ENCODE measurements around the gene RNF19B. TPM values are rescaled to one million over a fixed set of nuclear protein-coding genes. Genes with fewer than 3 reads are reported as not detected.

The RNF19B gene
- total RNA-seq, 1 donor from 2014 or later, result 29.7 TPM

- Mint-ChIP-seq H3K4me1 (ENCODE audit: low read depth, unreplicated experiment) (peaks cover 4% of the 10 kb centered on the region), H3K27me3 (ENCODE audit: low read depth, unreplicated experiment) (peaks cover 71% of the 10 kb centered on the region), H3K4me3 (ENCODE audit: unreplicated experiment) (no peak overlapping the region), H3K36me3 (ENCODE audit: low read depth, unreplicated experiment) (peaks cover 5% of the 10 kb centered on the region), H3K27ac (ENCODE audit: unreplicated experiment) (no peak overlapping the region), H3K9me3 (ENCODE audit: unreplicated experiment) (peaks cover 2% of the 10 kb centered on the region)
- Histone ChIP-seq H3K27ac (ENCODE audit: low read depth, low read length) (no peak overlapping the region), H3K36me3 (ENCODE audit: insufficient read depth, low read length) (no peaks in the 10 kb centered on the region), H3K9ac (ENCODE audit: low read length) (no peak overlapping the region), H3K4me1 (ENCODE audit: insufficient read depth, low read length) (no peaks in the 10 kb centered on the region), H3K4me3 (ENCODE audit: insufficient read depth, low read depth, low read length) (no peak overlapping the region), H2AFZ (ENCODE audit: low read depth, low read length) (no peak overlapping the region), H3K79me2 (ENCODE audit: insufficient read depth, low read length) (no peaks in the 10 kb centered on the region), H4K20me1 (ENCODE audit: insufficient read depth, low read length) (no peaks in the 10 kb centered on the region), H3K9me3 (ENCODE audit: insufficient read depth, low read depth, low read length) (no peaks in the 10 kb centered on the region), H3K4me2 (ENCODE audit: low read length) (no peak overlapping the region), H3K27me3 (ENCODE audit: insufficient read depth, low read length) (peaks cover 42% of the 10 kb centered on the region)
- no peak for TF ChIP-seq EZH2 (IDR thresholded peaks at IDR 0.05; ENCODE audit: insufficient read depth, low read length)
- no peak for TF ChIP-seq CTCF (IDR thresholded peaks at IDR 0.05; ENCODE audit: insufficient read depth, low read depth, low read length)
- FAIRE-seq (no peak), DNase-seq (ENCODE audit: low read depth) (no peak)
Observed at GRCh38 chr1:32888677-32889420, 75.8 kb downstream of the RNF19B start.

- H3K4me3 Mint-ChIP-seq (ENCODE audit: unreplicated experiment), result no peak overlapping the region
Observed at GRCh38 chr1:32888134-32888533, 76.5 kb downstream of the RNF19B start.

More at GRCh38 chr1:32888134-32888533, 76.5 kb downstream of the RNF19B start:
- H3K4me2 ChIP-seq (ENCODE audit: low read length), result no peak overlapping the region
- no peak overlapping the region for H3K27ac Mint-ChIP-seq (ENCODE audit: unreplicated experiment)
- no peak overlapping the region for H3K27ac ChIP-seq (ENCODE audit: low read depth, low read length)
- H3K27me3 ChIP-seq (ENCODE audit: insufficient read depth, low read length), result peaks cover 42% of the 10 kb centered on the region
- H3K27me3 Mint-ChIP-seq (ENCODE audit: low read depth, unreplicated experiment), result peaks cover 71% of the 10 kb centered on the region
- no peak overlapping the region for H3K9ac ChIP-seq (ENCODE audit: low read length)
- H4K20me1 ChIP-seq (ENCODE audit: insufficient read depth, low read length), result no peaks in the 10 kb centered on the region
- H3K9me3 Mint-ChIP-seq (ENCODE audit: unreplicated experiment), result peaks cover 5% of the 10 kb centered on the region
- TF ChIP-seq CTCF (IDR thresholded peaks at IDR 0.05; ENCODE audit: insufficient read depth, low read depth, low read length) (no peak), EZH2 (IDR thresholded peaks at IDR 0.05; ENCODE audit: insufficient read depth, low read length) (no peak)
- H3K79me2 ChIP-seq (ENCODE audit: insufficient read depth, low read length), result no peaks in the 10 kb centered on the region
- H2AFZ ChIP-seq (ENCODE audit: low read depth, low read length), result no peak overlapping the region
- H3K4me3 ChIP-seq (ENCODE audit: insufficient read depth, low read depth, low read length), result no peak overlapping the region
- FAIRE-seq (no peak), DNase-seq (ENCODE audit: low read depth) (no peak)
- H3K9me3 ChIP-seq (ENCODE audit: insufficient read depth, low read depth, low read length), result no peaks in the 10 kb centered on the region
- no peaks in the 10 kb centered on the region for H3K36me3 ChIP-seq (ENCODE audit: insufficient read depth, low read length)
- peaks cover 5% of the 10 kb centered on the region for H3K36me3 Mint-ChIP-seq (ENCODE audit: low read depth, unreplicated experiment)
- H3K4me1 Mint-ChIP-seq (ENCODE audit: low read depth, unreplicated experiment), result peaks cover 6% of the 10 kb centered on the region
- no peaks in the 10 kb centered on the region for H3K4me1 ChIP-seq (ENCODE audit: insufficient read depth, low read length)
